ENCODE data around the gene RAB35.
"Not testable (repeated sequence)": the region's sequence is repeated elsewhere in the genome, so short reads cannot be mapped to it uniquely, and the experiment has no call there.

The RAB35 gene

GRCh38 chr12:120054293-120054692 lies 62.3 kb downstream of the RAB35 start:
- no peak for DNase-seq

- no peak for DNase-seq
Observed at GRCh38 chr12:120051535-120051934, 65.0 kb downstream of the RAB35 start.

DNA sequence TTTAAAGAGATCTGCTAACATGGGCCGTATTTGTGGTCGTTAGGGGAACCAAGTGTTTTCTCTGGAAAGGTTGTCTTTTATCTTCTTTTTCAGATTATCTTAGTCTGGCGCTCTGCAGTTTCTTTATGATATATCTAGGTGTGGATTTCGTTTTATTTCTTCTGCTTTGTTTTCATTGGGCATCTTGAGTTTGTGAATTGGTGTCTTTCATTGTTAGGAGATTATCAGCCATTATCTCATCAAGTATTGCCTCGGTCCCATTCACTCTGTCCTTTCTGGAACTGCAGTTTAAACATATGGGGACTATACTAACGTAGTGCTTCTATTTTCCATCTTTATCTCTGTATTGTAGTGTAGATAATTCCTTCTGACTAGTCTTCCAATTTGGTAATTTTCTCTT lies 67.1 kb downstream of the RAB35 start:
- DNase-seq: no peak

DNA sequence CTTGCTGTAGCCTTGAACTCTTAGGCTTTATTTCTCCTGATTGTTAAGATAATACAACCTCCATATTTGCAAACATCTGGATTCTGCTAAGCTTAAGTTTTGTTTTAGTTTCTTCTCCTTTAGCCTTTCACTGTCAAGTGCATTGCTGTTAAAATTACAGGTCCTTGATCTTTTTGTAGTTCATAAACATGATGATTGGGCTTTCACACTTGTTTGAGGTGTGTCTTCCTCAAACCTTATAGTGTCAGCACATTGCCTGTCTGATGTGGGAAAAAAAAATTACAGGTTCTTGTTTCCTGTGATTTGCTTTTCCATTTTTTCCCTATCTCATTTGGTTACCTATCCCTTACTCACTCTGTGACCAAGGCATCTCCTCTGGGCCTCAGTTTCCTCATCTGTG lies 68.3 kb downstream of the RAB35 start:
- DNase-seq: no peak

DNA sequence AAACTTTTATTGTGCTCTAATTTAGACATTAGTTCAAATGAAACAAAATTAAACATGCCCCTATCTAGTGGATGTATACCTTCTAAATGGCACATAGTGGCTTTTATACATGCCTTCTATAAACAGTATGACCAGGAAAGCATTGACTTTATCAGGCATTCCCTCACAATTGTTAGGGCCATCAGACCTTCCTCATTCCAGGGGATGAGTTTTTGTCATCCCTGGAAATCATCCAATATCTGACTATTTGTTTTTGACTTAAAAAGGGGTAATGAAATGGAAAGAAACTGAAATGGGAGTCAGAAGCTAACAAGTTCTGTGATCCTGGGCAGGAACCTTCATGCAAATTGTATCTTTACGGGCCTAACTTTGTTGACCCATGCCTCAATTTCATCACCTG lies 69.5 kb downstream of the RAB35 start:
- DNase-seq: no peak

DNA sequence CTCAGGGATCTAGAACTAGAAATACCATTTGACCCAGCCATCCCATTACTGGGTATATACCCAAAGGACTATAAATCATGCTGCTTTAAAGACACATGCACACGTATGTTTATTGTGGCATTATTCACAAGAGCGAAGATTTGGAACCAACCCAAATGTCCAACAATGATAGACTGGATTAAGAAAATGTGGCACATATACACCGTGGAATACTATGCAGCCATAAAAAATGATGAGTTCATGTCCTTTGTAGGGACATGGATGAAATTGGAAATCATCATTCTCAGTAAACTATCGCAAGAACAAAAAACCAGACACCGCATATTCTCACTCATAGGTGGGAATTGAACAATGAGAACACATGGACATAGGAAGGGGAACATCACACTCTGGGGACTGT lies 71.2 kb downstream of the RAB35 start:
- not testable (repeated sequence) for DNase-seq
